Esophagus (tissue), 2 donors: ENCODE results near the gene PRIMA1. TPM values are rescaled to one million over a fixed set of nuclear protein-coding genes. Genes with fewer than 3 reads are reported as not detected.

Experiments
- H3K27ac ChIP-seq, 2 donors: one replicate each; pipeline ENCODE4 v1.5.1; 2013; ENCODE audit warnings: low read depth in 2 of 2, mild to moderate bottlenecking in 2 of 2, inconsistent platforms in 1 of 2, low read length in 1 of 2, moderate library complexity in 1 of 2
- H3K27me3 ChIP-seq, 2 donors: one replicate each; pipeline ENCODE4 v1.6.1; 2013; ENCODE audit warnings: low read length in 2 of 2, control low read depth in 1 of 2, mild to moderate bottlenecking in 1 of 2; ENCODE audit not compliant: insufficient read depth in 2 of 2, control insufficient read depth in 1 of 2
- H3K36me3 ChIP-seq, 2 donors: one replicate each; pipeline ENCODE4 v1.6.1; 2013; ENCODE audit warnings: low read length in 1 of 2; ENCODE audit not compliant: control insufficient read depth in 2 of 2, insufficient read depth in 2 of 2
- H3K4me1 ChIP-seq, 2 donors: one replicate each; pipeline ENCODE4 v1.6.1; 2013; ENCODE audit warnings: low read length in 1 of 2; ENCODE audit not compliant: control insufficient read depth in 2 of 2, insufficient read depth in 2 of 2
- H3K4me3 ChIP-seq, 2 donors: one replicate each; pipeline ENCODE4 v1.5.1; 2013; ENCODE audit warnings: low read length in 2 of 2, mild to moderate bottlenecking in 2 of 2, low read depth in 1 of 2, moderate library complexity in 1 of 2
- H3K9me3 ChIP-seq, 2 donors: one replicate each; pipeline ENCODE4 v1.6.1; 2013; ENCODE audit warnings: mild to moderate bottlenecking in 2 of 2, low read depth in 1 of 2, low read length in 1 of 2, moderate library complexity in 1 of 2; ENCODE audit not compliant: control insufficient read depth in 2 of 2, insufficient read depth in 1 of 2
- WGBS, 2 donors: extraction: QIAGEN DNeasy Blood & Tissue Kit; methylation state at CpG; one replicate each; pipeline ENCODE4 v1.1.7; 2013; 5-methylcytosine and 5-hydroxymethylcytosine counted together
- polyA plus RNA-seq, 2 donors: library from polyadenylated mRNA; stranded (reverse); fragments of 200-250 nt; gene quantifications; one replicate each; pipeline ENCODE4 v1.2.3, GENCODE V29; 2013
- donor health status: healthy with polysubstance abuse.
- donor health status: Bipolar disorder and iron deficiency.

Gene PRIMA1
- polyA plus RNA-seq, result 1 to 10 TPM; 1.7 to 2.9 TPM

DNA sequence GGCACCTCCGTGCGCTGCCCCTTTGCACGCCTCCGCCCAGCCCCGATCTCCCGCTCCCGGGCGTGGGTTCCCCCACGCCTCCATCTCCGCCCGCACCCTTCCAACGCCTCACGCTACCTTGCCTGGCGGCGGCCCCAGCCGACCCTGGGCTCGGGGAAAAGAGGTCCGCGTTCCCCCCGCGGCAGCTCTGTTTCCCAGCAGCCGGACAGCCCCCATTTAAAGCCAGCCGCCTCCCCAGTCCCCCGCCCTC, at the start of gene PRIMA1:
Gene PRIMA1 (minus strand): TSS at position 193 of the 250 bp plus-strand sequence. CDS start 767 bp downstream, outside the sequence.
- peaks cover 8 to 9% of the 10 kb centered on the region in 2 donors for H3K4me1 ChIP-seq
- H3K9me3 ChIP-seq, result peaks cover 0 to 2% of the 10 kb centered on the region in 2 donors
- H3K27ac ChIP-seq, result peak within 1 kb of the TSS; percentile 74 to 82
- no peaks in the 10 kb centered on the region for H3K27me3 ChIP-seq
- H3K4me3 ChIP-seq, result peak within 1 kb of the TSS; percentile 42 to 52
- WGBS, 2 donors, result 2% methylated on average over 24 of the region's 24 CpGs
- no peaks in the 10 kb centered on the region for H3K36me3 ChIP-seq

- Histone ChIP-seq H3K4me1 (no peaks in the 10 kb centered on the region), H3K27ac (no peak overlapping the region), H3K27me3 (no peaks in the 10 kb centered on the region), H3K36me3 (no peaks in the 10 kb centered on the region), H3K9me3 (peaks cover 0 to 3% of the 10 kb centered on the region in 2 donors), H3K4me3 (no peak overlapping the region)
- 53 to 62% methylated on average over 9 of the region's 9 CpGs for WGBS, 2 donors
These were observed 46.5 kb upstream of the PRIMA1 start for GRCh38 chr14:93834699-93835371.

GRCh38 chr14:93832665-93833064, 44.4 kb upstream of the PRIMA1 start:
- peaks cover 0 to 3% of the 10 kb centered on the region in 2 donors for H3K9me3 ChIP-seq
- H3K4me3 ChIP-seq, result no peak overlapping the region
- WGBS, 2 donors, result 17 to 21% methylated on average over 3 of the region's 3 CpGs
- no peak overlapping the region for H3K27ac ChIP-seq
- no peaks in the 10 kb centered on the region for H3K36me3 ChIP-seq
- H3K27me3 ChIP-seq, result no peaks in the 10 kb centered on the region
- H3K4me1 ChIP-seq, result no peaks in the 10 kb centered on the region

DNA sequence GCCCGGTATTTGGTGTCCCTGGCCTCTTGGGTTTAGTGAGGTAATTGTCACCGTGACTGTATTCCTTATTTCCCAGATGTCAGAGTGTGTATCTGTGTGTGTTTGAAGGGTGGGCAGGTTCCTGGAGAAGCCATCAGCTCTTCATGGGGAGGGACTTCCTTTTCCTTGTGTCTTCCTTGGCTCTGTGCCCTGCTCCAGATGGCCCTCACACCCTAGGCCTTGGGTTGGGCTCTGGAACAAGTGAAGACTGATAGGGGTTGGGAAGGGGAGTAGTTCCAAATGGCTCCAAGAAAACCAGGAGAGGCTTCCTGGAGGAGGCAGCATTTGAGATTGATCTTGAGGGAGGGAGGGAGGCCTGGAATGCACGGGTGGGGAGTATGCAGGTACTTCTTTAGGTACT, 43.8 kb upstream of the PRIMA1 start:
- Histone ChIP-seq H3K27ac (no peak overlapping the region), H3K4me1 (no peaks in the 10 kb centered on the region), H3K4me3 (no peak overlapping the region), H3K9me3 (peaks cover 0 to 3% of the 10 kb centered on the region in 2 donors), H3K36me3 (no peaks in the 10 kb centered on the region), H3K27me3 (no peaks in the 10 kb centered on the region)
- 58 to 66% methylated on average over 3 of the region's 3 CpGs for WGBS, 2 donors

DNA sequence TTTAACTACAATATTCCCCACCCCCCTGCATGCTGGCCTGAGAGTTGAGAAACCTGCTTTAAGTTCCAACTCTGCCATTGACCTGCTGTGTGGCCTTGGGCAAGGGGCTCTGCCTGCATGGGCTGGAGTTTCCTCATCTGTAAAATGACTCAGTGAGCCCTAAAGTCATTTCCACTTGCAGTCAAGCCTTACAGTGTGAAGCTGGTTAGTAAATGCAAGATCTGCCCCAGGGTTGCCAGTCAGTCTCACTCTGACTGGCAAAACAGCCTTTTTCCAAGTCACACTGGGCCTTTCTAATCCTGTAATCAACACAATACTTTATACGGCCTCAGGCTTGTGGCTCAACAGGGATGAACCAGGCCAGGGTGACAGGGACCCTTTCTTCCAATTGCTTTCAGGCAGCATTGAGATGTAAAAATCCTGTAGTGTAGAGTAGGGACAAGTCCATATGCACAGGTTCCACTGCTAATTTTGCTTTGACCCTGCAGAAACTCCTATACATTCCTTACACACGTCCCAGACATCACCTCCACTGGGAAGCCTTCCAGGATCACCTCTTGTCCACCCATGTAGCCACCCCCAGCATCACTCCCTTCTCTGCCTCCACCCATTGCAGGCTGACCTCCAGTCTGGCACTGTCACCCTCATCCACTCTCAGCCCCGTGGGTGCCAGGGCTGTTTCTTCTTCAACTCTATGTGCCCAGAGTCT, 42.6 kb upstream of the PRIMA1 start:
- no peak overlapping the region for H3K27ac ChIP-seq
- H3K36me3 ChIP-seq, result no peaks in the 10 kb centered on the region
- H3K4me3 ChIP-seq, result no peak overlapping the region
- H3K9me3 ChIP-seq, result peaks cover 0 to under 1% of the 10 kb centered on the region in 2 donors
- no peaks in the 10 kb centered on the region for H3K4me1 ChIP-seq
- 52 to 53% methylated on average over 3 of the region's 3 CpGs for WGBS, 2 donors
- H3K27me3 ChIP-seq, result no peaks in the 10 kb centered on the region

DNA sequence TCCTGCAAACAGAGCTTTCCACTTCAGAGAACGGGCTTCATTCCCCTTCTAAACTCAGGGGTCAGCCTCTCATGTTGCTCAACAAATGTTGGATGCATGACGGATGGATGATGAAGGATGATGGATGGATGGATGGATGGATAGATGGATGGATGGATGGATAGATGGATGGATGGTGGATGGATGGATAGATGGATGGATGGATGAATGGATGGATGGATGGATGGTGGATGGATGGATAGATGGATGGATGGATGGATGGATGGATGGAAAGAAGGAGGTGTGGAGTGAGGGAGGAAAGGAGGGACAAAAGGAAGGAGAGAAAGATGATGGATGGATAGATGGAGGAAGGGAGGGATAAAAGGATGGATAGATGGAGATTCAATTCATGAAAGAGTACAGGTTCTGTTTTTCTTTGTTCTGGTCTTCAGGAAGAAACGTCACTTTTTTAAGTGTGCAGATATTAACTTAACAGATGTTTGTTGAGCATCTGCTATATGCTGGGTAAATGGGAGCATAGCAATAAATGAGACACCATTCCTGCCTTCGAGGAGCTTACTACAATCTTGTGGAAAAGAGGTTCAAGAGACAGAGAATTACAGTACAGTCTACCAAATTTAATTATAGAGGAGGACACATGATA, 41.7 kb upstream of the PRIMA1 start:
- Histone ChIP-seq H3K9me3 (no peaks in the 10 kb centered on the region), H3K4me3 (no peak overlapping the region), H3K36me3 (no peaks in the 10 kb centered on the region), H3K27ac (no peak overlapping the region), H3K4me1 (no peaks in the 10 kb centered on the region), H3K27me3 (no peaks in the 10 kb centered on the region)
- WGBS, 2 donors, result 75 to 84% methylated on average over 4 of the region's 4 CpGs

DNA sequence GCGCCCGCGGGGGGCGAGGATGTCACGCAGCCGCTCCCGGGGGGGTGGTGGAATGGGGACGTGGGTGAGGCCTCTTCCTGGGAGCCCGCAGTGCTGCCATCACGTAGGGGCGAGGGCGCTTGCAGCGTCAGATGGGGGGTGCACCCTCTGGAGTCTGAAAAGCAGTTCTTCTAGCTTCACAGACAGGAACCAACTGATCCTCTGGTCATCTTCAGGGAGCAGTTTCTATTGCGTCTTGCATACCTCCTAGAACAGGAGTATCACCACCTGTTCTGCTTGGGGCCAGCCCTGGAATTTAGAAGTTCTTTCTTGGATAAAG, 36.9 kb upstream of the PRIMA1 start:
- no peak overlapping the region for H3K4me3 ChIP-seq
- no peak overlapping the region for H3K27ac ChIP-seq
- no peaks in the 10 kb centered on the region for H3K27me3 ChIP-seq
- H3K9me3 ChIP-seq, result no peaks in the 10 kb centered on the region
- H3K36me3 ChIP-seq, result no peaks in the 10 kb centered on the region
- no peaks in the 10 kb centered on the region for H3K4me1 ChIP-seq
- WGBS, 2 donors, result 45 to 46% methylated on average over 14 of the region's 14 CpGs

DNA sequence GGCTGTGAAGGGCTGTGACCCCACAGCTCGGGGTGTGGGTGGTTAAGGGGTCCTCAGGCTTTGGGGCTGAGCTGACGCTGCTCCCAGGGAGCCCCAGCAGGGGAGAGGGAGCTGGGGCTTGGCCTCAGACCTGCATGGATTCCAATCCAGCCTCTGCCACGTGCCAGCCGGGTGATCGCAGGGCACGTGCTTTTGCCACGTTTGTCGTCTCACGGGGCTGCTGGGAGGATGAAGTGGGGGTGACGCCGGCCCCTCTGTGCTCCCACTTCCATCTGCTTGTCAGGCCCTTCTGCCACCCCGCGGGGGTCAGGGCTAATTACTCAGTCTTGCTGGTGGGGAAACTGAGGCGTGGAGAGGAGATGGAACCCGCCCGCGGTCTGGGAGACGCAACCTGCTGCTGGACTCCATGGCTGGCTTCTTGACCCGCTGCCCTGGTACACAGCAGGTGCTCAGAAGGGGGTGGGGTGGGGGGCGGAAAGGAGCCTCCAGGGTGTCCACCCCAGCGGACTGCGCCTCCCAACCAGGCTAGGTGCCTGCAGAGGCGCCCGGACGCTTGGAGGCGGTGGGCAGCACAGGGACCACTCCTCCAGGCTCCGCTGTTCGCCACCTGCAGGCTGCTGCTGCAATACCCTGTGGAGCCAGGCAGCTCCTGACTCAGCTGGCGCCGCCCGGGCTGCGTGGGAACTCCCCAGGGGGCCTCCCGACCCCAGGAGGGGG, 36.4 kb upstream of the PRIMA1 start:
- no peaks in the 10 kb centered on the region for H3K27me3 ChIP-seq
- no peaks in the 10 kb centered on the region for H3K4me1 ChIP-seq
- H3K9me3 ChIP-seq, result no peaks in the 10 kb centered on the region
- no peaks in the 10 kb centered on the region for H3K36me3 ChIP-seq
- H3K4me3 ChIP-seq, result no peak overlapping the region
- 70 to 73% methylated on average over 30 to 33 of the region's 33 CpGs for WGBS, 2 donors
- no peak overlapping the region for H3K27ac ChIP-seq

GRCh38 chr14:93824076-93824475, 35.8 kb upstream of the PRIMA1 start:
- WGBS, 2 donors, result 73 to 74% methylated on average over 9 of the region's 9 CpGs
- Histone ChIP-seq H3K27ac (no peak overlapping the region), H3K27me3 (no peaks in the 10 kb centered on the region), H3K36me3 (no peaks in the 10 kb centered on the region), H3K9me3 (no peaks in the 10 kb centered on the region), H3K4me1 (no peaks in the 10 kb centered on the region), H3K4me3 (no peak overlapping the region)
